Chondrocyte (in vitro differentiated cells): ENCODE results near the gene MRPL14. TPM values are rescaled to one million over a fixed set of nuclear protein-coding genes. Genes with fewer than 3 reads are reported as not detected.

ENCODE experiments used
- DNase-seq: peaks from one replicate; pipeline ENCODE4 v3.0.0; 2021; ENCODE audit warnings: mixed read lengths, low spot score
- H3K27ac Mint-ChIP-seq: one replicate; pipeline ENCODE4 v1.8.0; 2021; ENCODE audit warnings: mild to moderate bottlenecking, moderate library complexity, mixed read lengths; ENCODE audit not compliant: unreplicated experiment
- H3K27me3 Mint-ChIP-seq: 2 replicates; pipeline ENCODE4 v1.8.0; 2021; ENCODE audit warnings: low read depth, mixed read lengths
- H3K36me3 Mint-ChIP-seq: 2 replicates; pipeline ENCODE4 v1.8.0; 2021; ENCODE audit warnings: low read depth, mixed read lengths
- H3K4me1 Mint-ChIP-seq: 2 replicates; pipeline ENCODE4 v1.8.0; 2021; ENCODE audit warnings: low read depth, mild to moderate bottlenecking, mixed read lengths
- H3K4me3 Mint-ChIP-seq: one replicate; pipeline ENCODE4 v1.8.0; 2021; ENCODE audit warnings: mild to moderate bottlenecking, moderate library complexity, mixed read lengths; ENCODE audit not compliant: unreplicated experiment
- H3K9me3 Mint-ChIP-seq: 2 replicates; pipeline ENCODE4 v1.8.0; 2021; ENCODE audit warnings: low read depth, mixed read lengths
- CTCF ChIP-seq: fragments of 200-600 bp; sonication (generic); IDR thresholded peaks from 2 replicates; pipeline ENCODE4 v1.5.0; 2021; ENCODE audit warnings: antibody characterized with exemption, mild to moderate bottlenecking, moderate library complexity
- total RNA-seq: library from RNA; stranded (reverse); gene quantifications from 3 replicates; pipeline ENCODE4 v1.2.1, GENCODE V29; 2021

MRPL14 gene
- total RNA-seq, 1 donor from 2014 or later, result 35.1 TPM

- peak; percentile 93 for TF ChIP-seq CTCF
- H3K4me3 Mint-ChIP-seq, result peak overlapping the region; percentile 70
- H3K36me3 Mint-ChIP-seq, result no peaks in the 10 kb centered on the region
- peak overlapping the region; percentile 79 for H3K27ac Mint-ChIP-seq
- no peaks in the 10 kb centered on the region for H3K27me3 Mint-ChIP-seq
- DNase-seq, result peak; percentile 75
- peaks cover 51% of the 10 kb centered on the region for H3K4me1 Mint-ChIP-seq
- no peaks in the 10 kb centered on the region for H3K9me3 Mint-ChIP-seq
These were observed 52.8 kb downstream of the MRPL14 start for GRCh38 chr6:44074439-44074812.

GRCh38 chr6:44073612-44074438 is 53.4 kb downstream of the MRPL14 start:
- no peaks in the 10 kb centered on the region for H3K36me3 Mint-ChIP-seq
- H3K27me3 Mint-ChIP-seq, result no peaks in the 10 kb centered on the region
- H3K4me1 Mint-ChIP-seq, result peaks cover 55% of the 10 kb centered on the region
- DNase-seq, result no peak
- no peak for TF ChIP-seq CTCF
- peak overlapping the region; percentile 82 for H3K27ac Mint-ChIP-seq
- no peaks in the 10 kb centered on the region for H3K9me3 Mint-ChIP-seq
- peak overlapping the region; percentile 70 for H3K4me3 Mint-ChIP-seq

GRCh38 chr6:44072959-44073611 is 54.2 kb downstream of the MRPL14 start:
- Mint-ChIP-seq H3K4me1 (peaks cover 61% of the 10 kb centered on the region), H3K27me3 (no peaks in the 10 kb centered on the region), H3K36me3 (no peaks in the 10 kb centered on the region), H3K9me3 (no peaks in the 10 kb centered on the region), H3K27ac (peak overlapping the region; percentile 91), H3K4me3 (peak overlapping the region; percentile 78)
- no peak for TF ChIP-seq CTCF
- DNase-seq, result no peak

- TF ChIP-seq CTCF, result no peak
- no peak for DNase-seq
- no peaks in the 10 kb centered on the region for H3K36me3 Mint-ChIP-seq
- H3K4me1 Mint-ChIP-seq, result peaks cover 61% of the 10 kb centered on the region
- H3K9me3 Mint-ChIP-seq, result no peaks in the 10 kb centered on the region
- no peak overlapping the region for H3K4me3 Mint-ChIP-seq
- H3K27ac Mint-ChIP-seq, result peak overlapping the region; percentile 96
- H3K27me3 Mint-ChIP-seq, result no peaks in the 10 kb centered on the region
These were observed 54.7 kb downstream of the MRPL14 start for GRCh38 chr6:44072452-44072958.

GRCh38 chr6:44071670-44072451 is 55.4 kb downstream of the MRPL14 start:
- TF ChIP-seq CTCF, result no peak
- H3K4me3 Mint-ChIP-seq, result no peak overlapping the region
- DNase-seq, result no peak
- H3K36me3 Mint-ChIP-seq, result no peaks in the 10 kb centered on the region
- H3K9me3 Mint-ChIP-seq, result no peaks in the 10 kb centered on the region
- no peaks in the 10 kb centered on the region for H3K27me3 Mint-ChIP-seq
- peaks cover 64% of the 10 kb centered on the region for H3K4me1 Mint-ChIP-seq
- H3K27ac Mint-ChIP-seq, result peak overlapping the region; percentile 96
